ENCODE data around the gene FLCN.
"Not testable (repeated sequence)": the region's sequence is repeated elsewhere in the genome, so short reads cannot be mapped to it uniquely, and the experiment has no call there.

FLCN gene, protein sequence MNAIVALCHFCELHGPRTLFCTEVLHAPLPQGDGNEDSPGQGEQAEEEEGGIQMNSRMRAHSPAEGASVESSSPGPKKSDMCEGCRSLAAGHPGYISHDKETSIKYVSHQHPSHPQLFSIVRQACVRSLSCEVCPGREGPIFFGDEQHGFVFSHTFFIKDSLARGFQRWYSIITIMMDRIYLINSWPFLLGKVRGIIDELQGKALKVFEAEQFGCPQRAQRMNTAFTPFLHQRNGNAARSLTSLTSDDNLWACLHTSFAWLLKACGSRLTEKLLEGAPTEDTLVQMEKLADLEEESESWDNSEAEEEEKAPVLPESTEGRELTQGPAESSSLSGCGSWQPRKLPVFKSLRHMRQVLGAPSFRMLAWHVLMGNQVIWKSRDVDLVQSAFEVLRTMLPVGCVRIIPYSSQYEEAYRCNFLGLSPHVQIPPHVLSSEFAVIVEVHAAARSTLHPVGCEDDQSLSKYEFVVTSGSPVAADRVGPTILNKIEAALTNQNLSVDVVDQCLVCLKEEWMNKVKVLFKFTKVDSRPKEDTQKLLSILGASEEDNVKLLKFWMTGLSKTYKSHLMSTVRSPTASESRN

DNA sequence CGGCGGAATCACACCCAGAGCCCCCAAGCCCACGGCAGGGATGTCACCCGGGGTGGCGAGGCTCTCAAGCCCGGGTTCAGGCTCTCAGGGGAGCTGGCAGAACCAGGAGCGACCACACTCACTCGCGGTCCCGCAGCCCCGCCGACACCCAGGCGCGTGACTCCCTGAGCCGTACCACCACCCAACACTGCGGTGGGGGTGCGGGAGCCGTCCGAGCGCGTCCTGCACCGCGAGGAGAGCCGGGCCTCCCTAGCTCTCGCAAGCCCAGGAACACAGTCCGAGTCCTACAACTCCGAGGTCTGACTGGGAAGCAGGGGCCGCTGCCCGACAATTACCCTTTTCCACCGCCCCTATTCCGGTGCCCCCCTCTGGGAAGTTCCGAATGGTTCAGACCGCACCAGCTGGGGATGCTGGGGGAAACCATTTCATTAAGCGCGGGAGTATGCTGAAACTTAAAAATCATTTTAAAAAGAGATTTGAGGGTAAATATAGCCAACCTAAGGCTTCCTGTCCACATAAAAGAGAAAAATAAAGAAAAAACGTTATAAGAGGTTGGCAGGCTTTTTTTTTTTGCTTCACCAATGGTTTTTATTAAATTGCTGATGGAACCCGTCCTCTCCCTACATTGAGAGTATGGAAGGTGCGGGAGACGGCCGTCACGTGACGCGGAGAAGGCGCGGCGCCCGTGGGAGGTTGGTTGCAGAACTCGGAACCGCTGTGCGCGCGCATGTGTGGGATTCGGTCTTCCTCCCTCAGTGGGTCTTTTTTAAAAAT lies at the start of gene FLCN:
FLCN (minus strand) TSS at position 143 of the 774 bp plus-strand sequence. CDS start 9,031 bp downstream, outside the sequence.
- DNase-seq = peak; percentile 86

DNA sequence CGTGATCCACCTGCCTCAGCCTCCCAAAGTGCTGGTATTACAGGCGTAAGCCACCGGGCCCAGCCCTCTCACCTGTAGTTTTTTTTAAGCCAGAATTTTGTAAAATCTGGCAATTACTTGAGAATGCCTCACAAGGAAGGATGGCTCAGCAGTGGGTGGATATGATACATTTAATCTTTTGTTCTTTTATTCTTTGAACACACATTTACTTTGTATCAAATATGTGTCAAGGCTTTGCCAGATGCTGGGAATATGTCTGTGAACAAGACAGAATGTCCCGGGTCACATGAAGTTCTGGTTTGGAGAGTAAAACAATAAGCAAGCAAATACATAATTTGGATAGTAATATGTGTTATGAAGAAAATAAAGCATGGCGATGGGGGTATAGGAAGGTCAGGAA lies 49.0 kb upstream of the FLCN start:
- DNase-seq = no peak

DNA sequence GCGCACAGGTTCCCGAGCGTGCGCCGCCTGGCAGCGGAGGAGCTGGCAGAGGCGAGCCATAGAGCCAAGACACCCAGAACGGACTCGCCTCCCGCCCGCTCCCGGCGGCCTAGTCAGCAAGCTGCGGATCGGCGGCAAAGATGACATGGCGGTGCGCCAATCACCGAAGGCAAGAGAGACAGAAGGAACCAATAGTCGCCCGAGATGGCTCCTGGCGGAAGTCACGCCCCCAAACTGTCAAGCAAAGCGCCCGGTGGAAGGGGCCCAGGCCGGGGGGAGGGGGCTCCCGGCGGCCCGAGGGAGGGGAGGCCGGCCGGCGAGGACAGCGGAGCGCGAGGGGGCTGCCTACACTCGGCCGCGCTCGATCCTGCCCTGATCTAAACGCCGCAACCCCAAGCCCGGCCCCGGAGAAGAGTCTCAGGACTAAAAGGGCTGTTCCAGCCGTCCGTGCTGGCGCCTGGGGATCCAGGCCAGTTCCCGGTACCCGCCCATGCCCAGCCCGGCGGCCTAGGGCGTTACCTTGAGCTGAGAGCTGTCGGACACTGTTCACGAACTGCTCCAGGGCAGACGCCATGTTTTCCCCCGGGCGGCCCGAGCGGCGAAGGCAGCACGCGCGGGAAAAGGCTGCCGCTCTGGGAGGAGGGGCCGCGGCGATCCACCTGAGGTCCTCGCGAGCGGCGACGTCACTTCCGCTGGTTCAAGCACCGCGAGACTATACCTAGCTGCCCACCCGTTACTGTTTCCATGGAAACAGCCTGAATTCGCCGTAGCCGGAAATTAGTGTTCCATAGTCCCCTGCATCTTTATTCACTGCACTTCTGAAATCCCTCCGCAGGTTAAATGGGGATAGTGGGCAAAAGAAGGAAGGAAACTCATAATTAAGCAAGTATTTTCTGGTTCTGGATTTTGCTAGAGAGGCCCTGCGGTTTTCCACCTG lies 43.9 kb upstream of the FLCN start, which contains the start of gene COPS3:
COPS3 (minus strand) TSS at position 634 of the 937 bp plus-strand sequence; CDS start at position 574, 60 bp downstream.
- peak; percentile 94 for DNase-seq

DNA sequence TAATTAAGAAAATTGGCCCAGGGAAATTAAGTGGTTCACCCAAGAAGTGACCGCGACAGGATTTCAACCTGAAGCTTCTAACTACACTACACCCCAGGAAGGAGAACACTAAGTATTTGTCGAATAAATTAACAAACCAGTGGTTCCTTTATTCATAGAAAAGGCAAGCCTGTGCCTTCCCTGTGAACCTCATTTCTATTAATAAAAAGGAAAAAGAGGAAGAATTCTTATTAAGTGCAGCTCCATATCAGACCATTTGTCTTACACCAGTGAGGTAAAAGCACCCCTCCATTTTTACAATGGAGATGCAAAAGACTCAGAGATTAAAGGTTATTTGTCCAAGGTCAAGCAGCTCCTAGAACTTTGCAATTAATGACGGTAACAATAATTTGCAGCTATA lies 42.3 kb upstream of the FLCN start:
- DNase-seq = no peak

DNA sequence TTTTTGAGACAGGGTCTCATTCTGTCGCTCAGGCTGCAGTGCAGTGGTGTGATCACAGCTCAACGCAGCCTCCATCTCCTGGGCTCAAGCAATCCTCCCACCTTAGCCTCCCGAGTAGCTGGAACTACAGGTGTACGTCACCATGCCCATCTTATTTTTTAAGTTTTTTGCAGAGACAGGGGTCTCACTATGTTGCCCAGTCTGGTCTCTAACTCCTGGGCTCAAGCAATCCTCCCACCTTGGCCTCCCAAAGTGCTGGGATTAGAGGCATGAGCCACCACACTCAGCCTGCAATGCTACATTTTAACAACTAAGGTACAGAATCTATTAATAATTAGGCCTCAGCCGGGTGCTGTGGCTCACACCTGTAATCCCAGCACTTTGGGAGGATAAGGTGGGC lies 40.5 kb upstream of the FLCN start:
- DNase-seq = not testable (repeated sequence)

DNA sequence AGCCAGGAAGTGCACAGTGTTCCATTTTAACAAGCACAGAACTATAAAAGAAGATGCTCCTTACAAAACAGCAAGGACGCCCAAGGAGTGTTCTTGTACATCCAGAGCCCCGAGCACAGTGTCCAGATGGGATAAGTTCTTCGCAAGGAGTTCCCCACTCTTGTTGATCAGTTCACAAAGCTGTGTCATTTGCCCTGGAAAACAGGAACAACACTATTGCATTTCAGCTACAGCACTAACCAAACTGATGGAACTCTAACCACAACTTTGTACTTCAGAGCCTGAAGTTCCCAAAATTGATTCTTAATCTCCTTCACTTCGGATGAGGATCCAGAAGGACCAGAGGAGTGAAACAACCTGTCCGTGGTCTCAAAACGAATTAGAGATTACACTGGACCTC lies 39.0 kb upstream of the FLCN start:
- DNase-seq = no peak

DNA sequence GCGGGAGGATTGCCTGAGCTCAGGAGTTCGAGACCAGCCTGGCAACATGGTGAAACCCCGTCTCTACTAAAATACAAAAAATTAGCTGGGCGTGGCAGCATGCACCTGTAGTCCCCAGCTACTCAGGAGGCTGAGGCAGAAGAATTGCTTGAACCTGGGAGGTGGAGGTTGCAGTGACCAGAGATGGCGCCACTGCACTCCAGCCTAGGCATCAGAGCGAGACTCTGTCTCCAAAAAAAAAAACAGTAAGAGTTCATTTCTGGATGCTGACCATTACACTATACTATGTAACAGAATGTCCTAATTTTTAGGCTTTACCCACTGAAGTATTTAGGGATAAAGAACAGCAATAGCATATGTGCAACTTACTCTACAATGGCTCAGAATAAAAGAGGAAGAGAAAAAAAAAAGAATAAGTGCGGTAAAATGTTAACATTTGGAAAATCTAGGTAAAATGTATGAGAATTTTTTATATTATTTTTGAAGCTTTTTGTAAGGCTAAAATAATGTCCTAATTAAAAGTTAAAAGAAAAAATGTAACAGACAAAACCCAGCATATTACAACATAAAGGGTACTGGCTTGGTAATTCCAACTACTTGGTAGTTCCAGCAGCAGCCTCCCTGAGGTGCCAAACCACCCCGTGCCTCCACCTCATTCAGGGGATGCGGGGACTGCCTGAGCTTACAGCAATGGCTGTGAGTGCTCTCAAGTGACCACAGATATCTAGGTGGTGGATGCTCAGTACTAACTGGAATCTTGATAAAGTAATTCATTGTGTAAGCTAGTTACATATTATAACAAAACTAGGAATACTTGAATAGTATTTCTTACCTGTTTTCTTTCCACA lies 33.2 kb upstream of the FLCN start:
- DNase-seq = no peak

DNA sequence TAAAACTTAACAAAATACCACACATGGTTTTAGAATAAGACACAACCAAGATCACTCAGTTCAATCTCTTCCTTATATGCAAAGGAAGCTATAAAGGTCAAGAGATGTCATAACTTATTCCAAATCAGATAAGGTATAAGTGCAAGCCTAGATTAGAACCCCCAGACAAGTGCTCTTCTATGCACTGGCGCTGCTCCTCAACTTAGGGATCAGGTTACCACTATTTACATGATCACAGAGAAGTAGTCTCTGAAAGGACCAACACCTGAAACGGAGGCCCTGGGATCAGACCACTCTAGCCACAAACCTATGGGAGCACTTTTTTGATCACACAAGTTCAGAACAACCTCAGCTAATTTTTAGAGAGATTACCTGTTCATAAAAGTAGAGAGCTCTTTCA lies 27.5 kb upstream of the FLCN start:
- DNase-seq = no peak

DNA sequence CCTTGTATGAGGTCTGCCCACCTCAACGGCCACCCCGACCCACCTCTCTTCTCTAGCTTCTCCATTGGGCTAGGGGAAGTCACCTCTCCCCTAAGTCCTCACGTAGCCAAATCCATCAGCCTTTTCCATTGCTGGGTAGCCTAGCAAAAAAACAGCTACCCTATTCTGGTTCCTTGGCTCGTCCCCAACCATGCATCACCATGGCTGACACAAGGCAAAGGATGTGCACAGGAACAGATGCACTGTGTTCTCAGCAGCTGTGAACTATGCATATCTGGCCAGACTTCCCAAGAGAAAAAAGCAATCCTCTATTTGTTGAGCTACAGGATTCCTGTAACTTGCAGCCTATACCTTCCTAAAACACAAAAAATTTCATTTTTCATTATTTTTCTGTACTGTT lies 22.0 kb upstream of the FLCN start:
- no peak for DNase-seq

DNA sequence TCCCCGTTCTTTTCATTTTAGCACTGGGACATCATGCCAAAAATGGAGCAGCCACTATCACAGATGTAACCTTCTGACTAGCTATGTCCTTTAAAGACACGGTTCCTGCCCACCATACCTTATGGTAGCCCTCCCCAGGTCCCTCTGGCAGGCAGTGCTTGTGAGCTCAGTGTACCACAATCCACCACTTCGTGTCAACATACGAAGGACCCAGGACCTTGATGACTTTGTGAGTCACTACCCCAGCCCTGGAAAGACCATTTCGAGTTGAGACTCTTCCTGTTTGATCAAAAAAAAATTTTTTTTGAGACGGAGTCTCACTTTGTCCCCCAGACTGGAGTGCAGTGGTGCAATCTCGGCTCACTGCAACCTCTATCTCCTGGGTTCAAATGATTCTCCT lies 21.0 kb upstream of the FLCN start:
- no peak for DNase-seq

DNA sequence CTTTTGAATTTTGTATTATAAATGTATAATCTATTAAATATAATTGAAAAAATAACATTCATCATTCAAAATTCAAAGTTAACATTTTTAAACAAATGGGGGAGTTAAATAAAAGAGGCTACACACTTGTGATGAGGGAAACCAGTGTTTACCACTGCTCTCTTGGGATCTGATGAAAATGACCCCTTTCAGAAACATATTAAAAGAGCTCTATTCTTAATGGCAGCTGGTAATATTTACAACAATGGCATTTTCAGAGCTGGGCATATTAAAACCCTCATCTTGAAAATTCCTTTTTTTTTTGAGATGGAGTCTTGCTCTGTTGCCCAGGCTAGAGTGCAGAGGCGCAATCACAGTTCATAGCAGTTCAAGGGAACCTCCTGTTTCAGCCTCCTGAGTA lies 19.3 kb upstream of the FLCN start:
- no peak for DNase-seq

DNA sequence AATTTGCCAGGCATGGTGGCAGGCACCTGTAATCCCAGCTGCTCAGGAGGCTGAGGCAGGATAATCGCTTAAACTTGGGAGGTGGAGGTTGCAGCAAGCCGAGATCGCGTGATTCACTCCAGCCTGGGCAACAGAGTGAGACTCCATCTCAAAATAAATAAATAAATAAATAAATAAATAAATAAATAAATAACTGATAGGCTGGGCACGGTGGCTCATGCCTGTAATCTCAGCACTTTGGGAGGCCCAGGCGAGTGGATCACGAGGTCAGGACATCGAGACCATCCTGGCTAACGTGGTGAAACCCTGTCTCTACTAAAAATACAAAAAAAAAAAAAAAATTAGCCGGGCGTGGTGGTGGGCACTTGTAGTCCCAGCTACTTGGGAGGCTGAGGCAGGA lies 18.7 kb upstream of the FLCN start:
- not testable (repeated sequence) for DNase-seq

DNA sequence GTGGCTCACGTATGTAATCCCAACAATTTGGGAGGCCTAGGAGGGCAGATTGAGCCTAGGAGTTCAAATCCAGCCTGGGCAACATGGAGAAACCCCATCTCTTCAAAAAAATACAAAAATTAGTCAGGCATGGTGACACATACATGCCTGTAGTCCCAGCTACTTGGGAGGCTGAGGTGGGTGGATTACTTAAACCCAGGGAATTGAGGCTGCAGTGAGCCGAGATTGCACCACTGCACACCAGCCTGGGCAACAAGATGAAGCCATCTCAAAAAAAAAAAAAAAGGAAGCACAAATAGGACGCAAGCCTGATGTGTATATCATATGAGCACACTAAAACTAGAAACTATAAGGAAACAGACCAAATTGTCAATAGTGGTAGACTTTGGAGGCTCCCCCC lies 17.1 kb upstream of the FLCN start:
- no peak for DNase-seq

DNA sequence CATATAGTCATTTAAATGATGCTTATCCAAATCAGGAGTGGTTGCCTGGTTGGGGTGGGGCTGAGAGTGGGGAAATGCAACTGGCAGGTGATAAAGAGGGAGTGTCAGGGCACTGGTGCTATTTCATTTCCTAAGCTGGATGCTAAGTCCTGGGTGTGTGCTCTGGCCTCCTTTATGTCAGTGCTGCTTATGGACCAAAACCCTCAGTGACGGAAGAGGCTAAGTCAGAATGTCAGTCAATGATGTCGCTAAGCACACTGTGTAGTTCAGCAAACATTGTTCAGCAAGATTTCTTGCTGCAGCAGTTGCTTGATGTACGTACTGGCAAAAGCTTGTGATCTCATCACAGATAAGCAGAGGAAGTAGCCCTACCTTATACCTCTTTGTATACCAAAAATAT lies 16.4 kb upstream of the FLCN start:
- no peak for DNase-seq

DNA sequence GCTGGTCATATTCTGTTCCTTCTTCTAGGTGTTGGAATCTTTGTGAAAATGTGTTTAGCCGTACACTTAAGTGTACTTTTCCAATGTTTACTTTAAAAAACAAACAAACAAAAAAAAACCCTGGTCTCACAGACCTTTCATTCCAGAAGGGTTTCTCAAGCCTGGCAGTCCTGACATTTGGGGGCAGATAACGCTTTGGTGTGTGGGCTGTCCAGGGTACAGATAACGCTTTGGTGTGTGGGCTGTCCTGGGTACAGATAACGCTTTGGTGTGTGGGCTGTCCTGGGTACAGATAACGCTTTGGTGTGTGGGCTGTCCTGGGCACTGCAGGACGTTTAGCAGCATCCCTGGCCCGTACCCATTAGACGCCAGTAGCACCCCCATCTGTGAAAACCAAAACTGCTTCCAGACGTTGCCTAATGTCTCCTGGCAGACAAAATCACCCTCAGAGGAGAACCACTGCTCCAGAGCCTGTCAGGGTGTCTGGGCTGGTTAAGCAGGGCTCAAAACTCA lies 15.2 kb upstream of the FLCN start:
- DNase-seq = no peak

DNA sequence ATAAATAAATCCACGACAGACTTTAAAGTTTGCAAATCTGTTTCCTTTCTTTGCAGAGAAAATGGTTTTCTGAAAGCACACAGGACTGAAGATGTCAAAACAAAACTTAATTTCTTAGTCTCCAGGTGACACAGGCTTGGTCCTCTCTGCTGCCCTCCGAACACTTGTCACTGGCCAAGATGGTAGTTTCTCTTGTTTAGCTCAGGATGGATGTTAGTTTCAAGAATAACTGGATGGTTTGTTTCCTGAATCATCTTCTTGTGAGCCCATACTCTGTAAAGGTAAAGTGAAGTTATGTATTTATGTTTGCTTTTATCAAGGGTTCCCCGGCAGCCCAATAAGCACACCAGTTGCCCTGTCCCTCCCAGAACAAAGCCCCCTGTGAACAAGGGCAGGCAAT lies 9.9 kb upstream of the FLCN start:
- DNase-seq = no peak

DNA sequence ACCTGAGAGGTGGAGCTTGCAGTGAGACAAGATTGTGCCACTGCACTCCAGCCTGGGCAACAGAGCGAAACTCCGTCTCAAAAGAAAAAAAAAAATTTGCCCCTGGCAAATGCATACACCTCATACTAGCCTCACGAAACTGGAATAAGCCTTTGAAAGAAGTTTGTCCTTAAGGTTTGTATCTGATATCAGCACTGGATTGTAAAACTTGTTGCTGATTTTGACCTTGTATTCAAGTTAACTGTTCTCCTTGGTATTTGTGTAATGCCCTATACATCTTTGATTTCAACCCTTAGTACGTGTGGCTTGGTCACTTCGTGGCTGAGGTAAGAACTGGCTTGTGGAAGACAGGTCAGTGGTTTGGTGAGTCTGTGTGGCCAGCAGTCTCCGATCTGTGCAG lies 6.2 kb upstream of the FLCN start:
- DNase-seq = no peak

DNA sequence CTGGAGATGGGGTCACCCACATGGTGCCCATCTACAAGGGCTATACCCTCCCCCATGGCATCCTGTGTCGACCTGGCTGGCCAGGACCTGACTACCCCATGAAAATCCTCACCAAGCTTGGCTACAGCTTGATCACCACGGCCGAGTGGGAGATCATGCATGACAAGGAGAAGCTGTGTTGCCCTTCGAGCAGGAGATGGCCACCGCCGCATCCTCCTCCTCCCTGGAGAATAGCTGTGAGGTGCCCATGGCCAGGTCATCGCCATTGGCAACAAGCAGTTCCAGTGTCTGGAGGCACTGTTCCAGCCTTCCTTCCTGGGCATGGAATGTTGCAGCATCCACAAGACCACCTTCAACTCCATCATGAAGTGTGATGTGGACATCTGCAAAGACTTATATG lies 5.3 kb upstream of the FLCN start:
- no peak for DNase-seq

DNA sequence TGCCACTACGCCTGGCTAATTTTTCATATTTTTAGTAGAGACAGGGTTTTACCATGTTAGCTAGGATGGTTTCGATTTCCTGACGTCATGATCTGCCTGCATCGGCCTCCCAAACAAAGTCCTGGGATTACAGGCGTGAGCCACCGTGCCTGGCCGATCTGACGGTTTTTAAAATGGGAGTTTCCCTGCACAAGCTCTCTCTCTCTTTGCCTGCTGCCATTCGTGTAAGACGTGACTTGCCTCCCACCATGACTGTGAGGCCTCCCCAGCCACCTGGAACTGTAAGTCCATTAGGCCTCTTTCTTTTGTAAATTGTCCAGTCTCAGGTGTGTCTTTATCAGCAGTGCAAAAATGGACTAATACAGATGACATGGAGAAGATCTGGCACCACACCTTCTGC lies 4.7 kb upstream of the FLCN start:
- DNase-seq = no peak

DNA sequence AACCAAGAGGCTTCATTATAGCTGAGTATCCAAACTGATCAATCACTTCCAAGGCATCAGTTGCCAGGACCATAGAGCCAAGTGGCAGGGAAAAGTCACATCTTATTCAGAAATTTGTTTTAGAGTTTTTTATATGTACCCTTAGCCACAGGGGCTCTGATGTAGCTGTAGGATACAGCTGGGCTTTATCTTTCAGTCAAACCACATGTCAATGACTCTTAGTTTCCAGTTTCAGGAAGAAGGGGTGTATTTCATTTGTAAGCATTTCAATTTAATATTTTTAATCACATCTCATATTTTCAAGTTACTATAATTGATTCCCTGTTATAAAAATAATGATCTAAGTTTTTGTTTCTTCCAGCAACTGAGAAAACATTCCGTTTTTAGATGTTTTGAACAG lies 2.9 kb upstream of the FLCN start:
- no peak for DNase-seq

DNA sequence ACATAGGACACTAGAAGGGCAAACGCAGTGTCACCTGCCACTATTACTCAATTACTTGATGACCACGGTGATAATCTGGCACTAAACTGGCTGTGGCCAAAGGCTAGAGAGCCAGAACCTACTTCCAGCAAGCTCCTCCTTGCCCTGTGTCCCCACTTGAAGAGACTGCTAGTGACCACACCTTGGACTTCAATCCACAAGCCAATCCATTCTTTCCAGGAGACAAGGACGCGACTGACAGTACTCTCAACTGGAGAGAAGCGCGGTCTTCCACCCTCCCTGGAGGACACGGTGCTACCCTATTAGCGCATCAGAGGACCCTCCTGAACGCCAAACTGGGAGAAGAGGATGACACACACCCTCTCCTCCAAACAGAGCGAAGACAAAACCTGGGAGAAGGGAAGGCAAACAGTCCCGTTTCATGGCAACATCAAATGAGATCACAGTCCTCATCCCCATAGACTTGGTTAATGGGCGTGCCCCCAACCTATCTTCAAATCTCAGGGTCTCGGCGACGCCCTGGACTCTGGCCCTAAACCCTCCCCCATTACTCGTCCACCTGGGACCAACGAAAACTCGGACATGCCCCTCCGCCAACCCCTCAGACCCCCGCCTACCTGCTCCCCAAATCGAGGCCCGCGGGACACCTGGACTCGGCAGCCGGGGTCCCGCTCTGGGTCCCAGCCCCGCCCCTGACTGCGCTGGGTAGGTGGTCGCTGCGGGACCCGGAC lies 508 bp downstream of the FLCN start:
- DNase-seq = no peak

Data from NCI-H446 treated with DMSO at 0.1 percent for 48 hours (cell line).